PC-9 (cell line): Measurements from ENCODE around the gene TMEM11.

Experiments
- CTCF ChIP-seq: fragments of 200-600 bp; sonication (generic); conservative IDR thresholded peaks from 2 replicates; pipeline ENCODE4 v1.6.1; 2017; ENCODE audit warnings: mixed run types, antibody characterized with exemption, mild to moderate bottlenecking, moderate library complexity
- EZH2 ChIP-seq: fragments of 200-600 bp; sonication (generic); IDR thresholded peaks from 2 replicates; pipeline ENCODE4 v1.8.0; 2017; ENCODE audit warnings: antibody characterized with exemption, low read depth

GRCh38 chr17:21215935-21216334 is 2.0 kb upstream of the TMEM11 start:
- TF ChIP-seq CTCF (no peak), EZH2 (no peak)
